Right renal cortex interstitium (tissue), 3 donors: Measurements from ENCODE around the gene OR9Q1. TPM values are rescaled to one million over a fixed set of nuclear protein-coding genes. Genes with fewer than 3 reads are reported as not detected.
"Not testable (repeated sequence)": the region's sequence is repeated elsewhere in the genome, so short reads cannot be mapped to it uniquely, and the experiment has no call there.

Experiments used
- DNase-seq, 3 donors: peaks; one replicate each; pipeline ENCODE4 v3.0.0-alpha.2; 2013; ENCODE audit warnings: low read depth in 3 of 3, low spot score in 2 of 3
- polyA plus RNA-seq, 3 donors: library from polyadenylated mRNA; unstranded; fragments of 120-200 nt; gene quantifications; one replicate each; pipeline ENCODE4 v1.2.1, GENCODE V29; 2013; ENCODE audit not compliant: insufficient read length in 3 of 3

The OR9Q1 gene
- polyA plus RNA-seq, 3 donors: not detected

DNA sequence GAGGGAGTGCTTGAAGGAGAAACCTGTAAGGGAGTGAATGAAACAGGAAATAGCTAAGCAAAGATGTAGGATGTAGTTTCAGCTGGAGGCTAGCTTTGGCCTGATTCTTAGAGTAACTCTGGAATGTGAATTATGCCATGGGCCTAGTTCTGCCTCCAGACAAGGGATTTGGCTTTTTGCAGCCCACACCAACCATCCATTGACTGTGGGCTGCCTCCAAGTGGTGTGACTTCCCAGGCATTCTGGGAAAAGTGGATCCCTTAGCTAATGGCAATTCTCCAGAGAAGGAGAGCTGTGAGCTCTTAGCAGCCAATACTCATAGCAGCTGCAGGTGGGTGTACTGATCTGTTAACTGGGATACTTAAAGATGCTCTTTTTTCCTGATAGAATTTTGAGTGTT, 103.7 kb downstream of the OR9Q1 start:
- no peak for DNase-seq

GRCh38 chr11:58133309-58134076, 109.8 kb downstream of the OR9Q1 start:
- no peak for DNase-seq

DNA sequence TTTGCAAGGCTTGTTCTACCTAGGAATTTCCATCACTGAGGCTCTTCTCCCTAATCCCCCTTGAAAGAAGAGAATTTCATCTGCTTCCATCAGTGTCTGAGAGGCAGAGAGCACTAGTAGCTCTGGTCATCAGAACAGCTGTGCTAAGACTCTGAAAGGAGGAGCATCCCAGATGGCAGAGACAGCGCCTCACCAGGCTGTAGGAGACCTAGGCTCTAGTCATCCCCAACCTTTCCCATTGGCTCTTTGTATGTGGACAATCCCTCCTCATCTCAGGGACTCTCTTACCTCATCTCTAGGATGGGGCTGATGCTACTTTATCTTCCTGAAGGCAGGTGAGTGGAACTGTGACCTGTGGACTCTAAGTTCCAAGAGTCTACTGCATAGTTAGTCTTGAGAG, 110.5 kb downstream of the OR9Q1 start:
- DNase-seq: no peak

DNA sequence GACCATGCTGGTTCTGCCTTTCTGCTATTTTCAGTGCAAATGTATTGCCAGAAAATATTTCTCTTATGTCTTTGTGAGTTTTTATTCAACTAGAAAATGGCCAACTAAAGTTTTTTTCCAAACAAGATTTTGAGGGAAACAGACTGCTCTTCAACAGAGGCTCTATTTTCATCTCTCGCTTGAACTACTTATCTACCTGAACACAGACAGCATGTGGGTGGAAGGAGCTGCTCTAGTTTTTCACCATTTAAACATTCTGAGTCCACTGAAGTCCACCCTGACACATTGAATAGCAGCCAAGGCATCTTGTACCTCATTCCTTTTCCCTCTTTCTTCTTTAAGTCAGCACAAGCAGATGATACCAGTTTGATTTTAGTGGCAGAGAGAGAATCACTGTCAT, 111.5 kb downstream of the OR9Q1 start:
- no peak for DNase-seq

- no peak for DNase-seq
These were observed 119.1 kb downstream of the OR9Q1 start for GRCh38 chr11:58142761-58143160.

DNA sequence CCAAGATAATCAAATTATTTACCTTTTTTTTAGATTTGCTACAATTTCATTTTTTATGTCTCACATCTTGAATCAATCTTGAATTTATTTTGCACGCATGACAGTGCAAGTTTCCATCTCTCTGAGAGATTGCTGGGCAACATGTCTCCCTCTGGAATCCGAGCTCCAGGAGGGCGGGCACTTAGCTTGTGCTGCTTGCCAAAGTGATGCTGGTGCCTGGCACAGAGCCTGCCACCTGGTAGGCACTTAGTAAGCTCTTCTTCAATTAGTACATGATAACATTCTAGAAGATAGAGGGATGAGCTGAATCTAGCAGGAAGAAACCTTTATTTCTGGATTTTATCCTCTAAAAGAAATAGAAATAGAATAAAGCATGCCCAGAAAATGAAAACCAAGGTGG, 129.1 kb downstream of the OR9Q1 start:
- DNase-seq: no peak

DNA sequence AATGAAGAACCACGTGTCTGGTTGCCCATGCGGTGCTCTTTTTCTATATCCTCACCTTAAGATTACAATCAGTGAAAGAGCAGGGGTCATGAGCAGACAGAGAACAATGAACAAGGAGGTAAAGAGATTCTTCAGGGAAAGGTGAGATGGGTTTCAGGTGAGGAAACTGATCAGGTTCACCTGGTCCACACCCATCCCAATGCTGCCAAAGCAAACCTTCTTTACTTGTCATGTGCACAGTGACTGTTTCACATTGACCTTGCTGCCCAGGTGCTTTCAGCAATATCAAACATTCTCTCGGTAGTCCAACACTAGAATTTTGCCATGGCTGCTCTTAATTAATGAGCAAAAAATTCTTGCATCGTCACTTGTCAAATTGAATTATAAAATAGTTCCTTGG, 140.7 kb downstream of the OR9Q1 start:
- DNase-seq: no peak

DNA sequence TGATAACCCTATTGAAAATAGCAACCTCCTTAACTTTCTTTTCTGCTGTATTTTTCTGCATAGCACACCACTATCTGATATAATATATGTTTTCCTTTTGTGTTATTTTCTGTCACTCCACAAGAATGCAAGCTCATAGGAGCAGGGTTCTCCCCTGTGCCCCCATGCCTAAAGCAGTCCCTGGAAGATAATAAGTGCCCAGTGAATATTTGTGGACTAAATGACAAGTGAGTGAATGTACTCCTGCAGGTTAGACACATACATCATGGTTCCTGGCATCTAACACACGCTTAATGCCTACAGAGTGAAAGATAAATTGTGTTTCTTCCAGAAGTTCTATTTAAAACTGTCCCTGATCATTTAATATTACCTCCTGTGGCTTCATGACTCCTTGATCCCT, 141.3 kb downstream of the OR9Q1 start:
- no peak for DNase-seq

GRCh38 chr11:58165504-58166106, 141.9 kb downstream of the OR9Q1 start:
- DNase-seq: no peak

DNA sequence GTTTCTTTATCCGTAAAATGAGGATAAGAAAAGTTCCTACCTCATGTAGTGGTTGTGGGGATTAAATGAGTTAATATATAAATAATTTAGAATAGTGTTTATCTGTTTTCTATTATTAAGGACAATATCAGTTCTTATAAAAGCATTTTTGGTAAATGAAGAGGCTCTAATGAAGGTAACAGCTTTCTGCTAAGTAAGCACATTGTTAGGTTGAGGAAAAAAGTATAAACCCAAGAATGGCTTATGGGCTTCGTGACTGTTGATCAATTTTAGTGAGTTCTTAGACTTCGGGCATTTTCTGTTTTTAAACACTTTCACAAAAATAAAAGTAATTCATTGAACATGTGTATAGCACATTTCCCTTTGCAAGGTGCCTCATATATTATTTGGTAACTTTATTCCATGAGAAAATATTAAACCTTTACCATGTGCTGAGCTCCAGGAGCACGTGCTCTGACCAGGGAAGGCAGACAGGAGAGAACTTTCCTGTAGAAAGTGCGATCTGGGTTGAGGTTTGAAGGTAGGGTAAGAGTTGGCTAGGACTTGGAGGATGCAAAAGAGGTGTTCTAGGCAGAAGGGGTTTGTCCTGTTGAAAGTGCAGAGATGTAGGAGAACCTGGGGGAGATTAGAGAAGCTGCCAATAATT, 153.9 kb downstream of the OR9Q1 start:
- no peak for DNase-seq

- no peak for DNase-seq
These were observed 154.8 kb downstream of the OR9Q1 start for GRCh38 chr11:58178444-58178843.

DNA sequence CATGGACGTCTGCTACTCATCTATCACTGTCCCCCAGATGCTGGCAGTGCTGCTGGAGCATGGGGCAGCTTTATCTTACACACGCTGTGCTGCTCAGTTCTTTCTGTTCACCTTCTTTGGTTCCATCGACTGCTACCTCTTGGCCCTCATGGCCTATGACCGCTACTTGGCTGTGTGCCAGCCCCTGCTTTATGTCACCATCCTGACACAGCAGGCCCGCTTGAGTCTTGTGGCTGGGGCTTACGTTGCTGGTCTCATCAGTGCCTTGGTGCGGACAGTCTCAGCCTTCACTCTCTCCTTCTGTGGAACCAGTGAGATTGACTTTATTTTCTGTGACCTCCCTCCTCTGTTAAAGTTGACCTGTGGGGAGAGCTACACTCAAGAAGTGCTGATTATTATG, 156.0 kb downstream of the OR9Q1 start:
- DNase-seq: no peak

DNA sequence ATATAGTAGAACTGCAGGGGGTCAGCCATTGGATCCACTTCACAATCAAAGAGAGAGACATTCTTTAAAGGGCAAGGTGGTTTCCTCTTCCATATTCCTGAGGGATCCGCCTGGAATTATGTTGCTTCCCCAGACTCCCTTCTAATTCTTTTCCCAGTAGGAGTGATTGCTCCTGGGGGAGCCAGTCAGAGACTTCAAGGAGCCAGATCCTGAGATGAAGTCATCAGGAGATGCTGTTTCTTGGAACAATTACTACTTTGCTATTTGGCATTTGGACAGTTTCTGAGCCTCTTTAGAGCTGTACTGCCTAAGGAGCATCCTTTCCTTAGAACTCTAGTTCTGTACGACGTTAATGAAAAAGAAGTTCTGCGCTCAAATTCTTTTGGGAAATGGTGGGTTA, 163.3 kb downstream of the OR9Q1 start:
- no peak for DNase-seq

- DNase-seq: no peak
These were observed 165.1 kb downstream of the OR9Q1 start, which contains the start of gene OR9Q2 for GRCh38 chr11:58188770-58189169. Gene OR9Q2 (plus strand): TSS chr11:58189070. CDS start chr11:58190491, 1,421 bp downstream.

DNA sequence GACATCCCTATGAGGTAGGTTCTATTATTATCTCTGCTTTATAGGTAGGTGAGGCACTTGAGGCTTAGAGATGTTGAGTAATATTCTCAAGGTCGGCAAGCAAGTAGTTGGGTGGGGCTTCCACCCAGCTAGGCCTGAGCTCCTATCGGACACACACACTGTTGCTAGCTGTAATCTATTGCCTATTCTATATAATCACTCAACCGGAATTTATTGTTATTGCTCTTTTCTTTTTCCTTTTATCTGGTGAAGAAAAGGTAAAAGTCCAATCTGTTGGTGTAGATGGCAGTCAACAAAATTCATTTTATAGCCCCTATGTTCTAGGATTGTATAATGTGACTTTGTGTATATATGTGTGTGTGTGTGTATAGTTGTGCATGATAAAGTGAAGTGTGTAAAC, 168.5 kb downstream of the OR9Q1 start:
- no peak for DNase-seq

GRCh38 chr11:58193391-58193790, 169.7 kb downstream of the OR9Q1 start:
- DNase-seq: no peak

GRCh38 chr11:58195939-58196338, 172.3 kb downstream of the OR9Q1 start:
- no peak for DNase-seq

- DNase-seq: no peak
These were observed 175.6 kb downstream of the OR9Q1 start for GRCh38 chr11:58199271-58199670.

GRCh38 chr11:58204042-58204441, 180.4 kb downstream of the OR9Q1 start, which contains the start of gene OR1S2:
Gene OR1S2 (minus strand): TSS chr11:58204142. CDS start chr11:58204142, 0 bp downstream.
- no peak for DNase-seq

- DNase-seq: not testable (repeated sequence)
These were observed 188.7 kb downstream of the OR9Q1 start, which contains the start of gene OR1S1 for GRCh38 chr11:58212420-58212819. Gene OR1S1 (plus strand): TSS chr11:58212720.

- DNase-seq: no peak
These were observed 192.8 kb downstream of the OR9Q1 start for GRCh38 chr11:58216476-58216875.

GRCh38 chr11:58222721-58223120, 199.0 kb downstream of the OR9Q1 start:
- DNase-seq: no peak
